DND-41 (cell line): ENCODE results near the gene LXN.

Experiments used
- ATAC-seq: fragments of 200-7000 bp; cut with Tn5 transposase; 3 replicates; pipeline ENCODE4 v1.9.1; 2021; ENCODE audit warnings: low read depth; ENCODE audit not compliant: insufficient read depth
- DNase-seq: peaks from one replicate; pipeline ENCODE4 v3.0.0-alpha.2; 2020
- H2AFZ ChIP-seq: 2 replicates; pipeline ENCODE4 v1.6.0; 2012; ENCODE audit warnings: low read depth, low read length
- H3K27ac ChIP-seq: 2 replicates; pipeline ENCODE4 v1.5.1; 2012; ENCODE audit warnings: low read length, inconsistent platforms
- H3K27me3 ChIP-seq: fragments of 200-600 bp; sonication (generic); 2 replicates; pipeline ENCODE4 v1.6.0; 2012; ENCODE audit warnings: low read length, mild to moderate bottlenecking, inconsistent platforms; ENCODE audit not compliant: insufficient read depth, poor library complexity
- H3K36me3 ChIP-seq: 2 replicates; pipeline ENCODE4 v1.5.1; 2012; ENCODE audit warnings: low read length, inconsistent platforms; ENCODE audit not compliant: insufficient read depth
- H3K4me1 ChIP-seq: 2 replicates; pipeline ENCODE4 v1.5.1; 2012; ENCODE audit warnings: mild to moderate bottlenecking, low read length; ENCODE audit not compliant: insufficient read depth
- H3K4me2 ChIP-seq: 2 replicates; pipeline ENCODE4 v1.6.0; 2012; ENCODE audit warnings: mild to moderate bottlenecking, moderate library complexity, low read length, inconsistent platforms; ENCODE audit not compliant: insufficient read depth
- H3K4me3 ChIP-seq, 2 experiments: fragments of 200-600 bp in 1 of 2; shearing (Covaris generic) in 1 of 2; 2 replicates each; pipeline ENCODE4 v1.5.1; 2012 to 2016; ENCODE audit warnings: inconsistent platforms in 2 of 2, low read length in 2 of 2, mild to moderate bottlenecking in 2 of 2, low read depth in 1 of 2, moderate library complexity in 1 of 2
- H3K79me2 ChIP-seq: 2 replicates; pipeline ENCODE4 v1.6.0; 2012; ENCODE audit warnings: low read length, inconsistent platforms; ENCODE audit not compliant: insufficient read depth
- H3K9ac ChIP-seq: 2 replicates; pipeline ENCODE4 v1.6.0; 2012; ENCODE audit warnings: low read depth, mild to moderate bottlenecking, inconsistent platforms, low read length, moderate library complexity
- H3K9me3 ChIP-seq: 2 replicates; pipeline ENCODE4 v1.5.1; 2012; ENCODE audit warnings: low read length, moderate library complexity, mild to moderate bottlenecking, inconsistent platforms; ENCODE audit not compliant: insufficient read depth, severe bottlenecking
- H4K20me1 ChIP-seq: 2 replicates; pipeline ENCODE4 v1.6.0; 2012; ENCODE audit warnings: low read length; ENCODE audit not compliant: insufficient read depth
- EZH2 ChIP-seq: IDR thresholded peaks from 3 replicates; pipeline ENCODE4 v1.6.1; 2012; ENCODE audit warnings: borderline replicate concordance, low read depth, mild to moderate bottlenecking, moderate library complexity, low read length, inconsistent platforms; ENCODE audit not compliant: severe bottlenecking

Gene LXN

DNA sequence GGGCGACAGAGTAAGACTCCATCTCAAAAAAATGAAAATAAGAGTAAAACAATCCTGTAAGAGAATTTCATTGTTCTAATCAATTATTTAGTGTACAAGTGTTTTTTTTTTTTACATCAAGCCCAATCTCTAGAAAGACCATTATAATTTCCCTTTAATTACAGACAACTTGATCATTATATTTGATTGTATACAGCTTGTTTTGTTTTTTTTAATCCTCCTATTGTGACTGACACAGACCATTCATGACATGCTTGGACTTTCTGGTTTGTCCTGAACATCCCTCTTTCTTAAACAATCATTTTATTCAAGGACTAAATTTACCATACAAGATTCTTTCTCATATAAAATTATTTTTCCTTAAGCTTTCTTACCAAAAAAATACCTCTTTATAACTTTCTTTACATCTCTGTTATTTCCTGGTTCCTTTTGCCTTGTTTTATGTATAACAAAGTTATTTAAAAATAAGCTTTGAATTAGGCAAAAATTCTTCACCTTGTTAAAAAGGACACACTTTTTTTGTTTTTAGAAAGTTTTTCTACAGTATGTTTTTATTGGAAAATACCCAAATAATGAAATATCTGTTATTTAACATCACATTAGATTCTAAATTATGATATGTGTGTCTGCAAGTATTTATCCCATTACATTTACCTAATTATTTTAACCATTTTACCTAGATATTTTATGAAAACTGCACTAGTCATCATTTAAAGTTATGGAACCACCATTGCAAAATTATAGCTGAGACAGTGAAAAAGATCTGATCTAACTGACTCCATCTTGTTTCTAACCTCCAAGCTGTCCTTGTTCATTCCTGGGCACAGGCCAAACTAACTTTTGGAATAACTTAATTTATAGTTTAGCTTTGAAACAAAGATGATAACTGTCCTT, 54.2 kb downstream of the LXN start:
- Histone ChIP-seq H3K36me3 (no peaks in the 10 kb centered on the region), H3K9me3 (peaks cover 32% of the 10 kb centered on the region), H3K27ac (no peak overlapping the region), H2AFZ (no peak overlapping the region), H3K27me3 (no peaks in the 10 kb centered on the region), H3K9ac (no peak overlapping the region), H3K4me2 (no peak overlapping the region), H3K4me3 (no peak overlapping the region), H3K4me1 (no peaks in the 10 kb centered on the region), H4K20me1 (no peaks in the 10 kb centered on the region), H3K79me2 (no peaks in the 10 kb centered on the region)
- no peak for TF ChIP-seq EZH2
- ATAC-seq (no peak), DNase-seq (no peak)
